Measurements from ENCODE around the gene FOXD4.
"Not testable (repeated sequence)": the region's sequence is repeated elsewhere in the genome, so short reads cannot be mapped to it uniquely, and the experiment has no call there.

DNA sequence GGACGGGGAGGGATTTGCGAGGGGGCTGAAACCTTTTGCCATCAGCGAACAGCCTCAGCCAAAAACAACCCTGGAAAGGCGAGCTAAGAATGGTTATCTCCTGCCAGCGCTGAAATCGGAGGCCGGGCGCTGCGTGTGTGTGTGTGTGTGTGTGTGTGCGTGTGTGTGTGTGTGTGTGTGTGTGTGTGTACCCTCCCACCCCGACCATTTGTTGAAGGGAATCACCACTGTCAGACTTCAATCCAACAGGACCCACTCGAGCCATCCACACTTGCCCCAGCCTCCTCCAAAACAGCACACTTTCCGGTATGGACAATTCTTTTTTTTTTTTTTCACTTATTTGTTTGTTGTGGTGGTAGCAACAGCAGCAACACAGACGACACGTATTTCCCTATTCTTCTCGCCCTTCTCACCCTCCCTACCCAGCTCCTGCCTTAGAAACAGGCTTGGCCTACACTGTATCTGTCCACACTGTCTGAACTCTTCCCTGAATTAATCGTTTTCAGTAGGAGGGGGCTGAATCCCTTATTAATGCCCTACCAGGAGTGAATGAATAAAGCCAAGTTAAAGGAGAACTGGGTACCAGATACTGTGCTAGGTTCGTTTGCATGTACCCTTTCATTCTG, 44.2 kb downstream of the FOXD4 start:
- not testable (repeated sequence) for TF ChIP-seq EZH2phosphoT487 (IDR thresholded peaks at IDR 0.05; ENCODE audit: low read length); EZH2 (optimal IDR thresholded peaks at IDR 0.05; ENCODE audit: low read depth, low read length)
